ENCODE measurements around the gene RBM19. TPM values are rescaled to one million over a fixed set of nuclear protein-coding genes. Genes with fewer than 3 reads are reported as not detected.

Gene RBM19
- total and polyA plus RNA-seq, 4 donors: 17.9 to 33.6 (median 21.9) TPM

GRCh38 chr12:113923251-113923650 is 42.9 kb downstream of the RBM19 start:
- no peaks in the 10 kb centered on the region for H3K27me3 ChIP-seq (ENCODE audit: control insufficient read depth in 3 of 3, insufficient read depth in 3 of 3, low read length in 2 of 3)
- no peak overlapping the region for H3K27ac ChIP-seq (ENCODE audit: low read depth in 1 of 2, low read length in 1 of 2)
- no peak overlapping the region for H3K9ac ChIP-seq (ENCODE audit: insufficient read depth in 1 of 2, low read length in 2 of 2)
- H3K4me3 ChIP-seq: no peak overlapping the region
- H3K4me1 ChIP-seq (ENCODE audit: control insufficient read depth in 5 of 5, insufficient read depth in 5 of 5, low read length in 5 of 5): no peaks in the 10 kb centered on the region
- WGBS, 2 donors: 96 to 98% methylated on average over 5 of the region's 5 CpGs
- DNase-seq (no peak), ATAC-seq (ENCODE audit: insufficient read depth, low FRiP score) (no peak)
- H3K9me3 ChIP-seq (ENCODE audit: control insufficient read depth in 4 of 4, insufficient read depth in 3 of 4, low read length in 3 of 4): no peaks in the 10 kb centered on the region
- H3K36me3 ChIP-seq (ENCODE audit: control insufficient read depth in 4 of 4, insufficient read depth in 4 of 4, low read length in 4 of 4): peaks cover 9 to 55% (median 24%) of the 10 kb centered on the region in 4 donors
- TF ChIP-seq, protein P1, sequence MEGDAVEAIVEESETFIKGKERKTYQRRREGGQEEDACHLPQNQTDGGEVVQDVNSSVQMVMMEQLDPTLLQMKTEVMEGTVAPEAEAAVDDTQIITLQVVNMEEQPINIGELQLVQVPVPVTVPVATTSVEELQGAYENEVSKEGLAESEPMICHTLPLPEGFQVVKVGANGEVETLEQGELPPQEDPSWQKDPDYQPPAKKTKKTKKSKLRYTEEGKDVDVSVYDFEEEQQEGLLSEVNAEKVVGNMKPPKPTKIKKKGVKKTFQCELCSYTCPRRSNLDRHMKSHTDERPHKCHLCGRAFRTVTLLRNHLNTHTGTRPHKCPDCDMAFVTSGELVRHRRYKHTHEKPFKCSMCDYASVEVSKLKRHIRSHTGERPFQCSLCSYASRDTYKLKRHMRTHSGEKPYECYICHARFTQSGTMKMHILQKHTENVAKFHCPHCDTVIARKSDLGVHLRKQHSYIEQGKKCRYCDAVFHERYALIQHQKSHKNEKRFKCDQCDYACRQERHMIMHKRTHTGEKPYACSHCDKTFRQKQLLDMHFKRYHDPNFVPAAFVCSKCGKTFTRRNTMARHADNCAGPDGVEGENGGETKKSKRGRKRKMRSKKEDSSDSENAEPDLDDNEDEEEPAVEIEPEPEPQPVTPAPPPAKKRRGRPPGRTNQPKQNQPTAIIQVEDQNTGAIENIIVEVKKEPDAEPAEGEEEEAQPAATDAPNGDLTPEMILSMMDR (IDR thresholded peaks at IDR 0.05; ENCODE audit: control extremely low read depth, extremely low read depth): no peak

DNA sequence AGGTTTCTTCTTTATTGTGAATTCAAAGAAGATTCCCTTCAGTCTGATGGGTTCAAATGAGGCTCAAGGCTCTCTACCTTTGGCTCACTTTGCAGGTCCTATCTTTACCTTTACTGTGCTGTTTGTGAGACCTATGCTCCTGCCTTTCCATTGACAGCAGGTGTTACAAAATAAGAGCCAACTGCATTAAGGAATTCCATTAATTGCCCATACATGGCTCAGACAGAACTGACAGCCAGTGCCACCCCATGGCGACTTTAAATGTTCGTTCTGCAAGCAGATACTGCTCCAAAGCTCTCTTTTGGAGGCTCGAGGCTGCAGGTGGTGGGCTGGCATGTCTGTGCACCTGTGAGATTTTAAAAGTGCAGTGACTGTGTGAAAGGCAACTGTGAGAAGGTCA is 44.7 kb downstream of the RBM19 start:
- DNase-seq (no peak), ATAC-seq (ENCODE audit: insufficient read depth, low FRiP score) (no peak)
- H3K27ac ChIP-seq (ENCODE audit: low read depth in 1 of 2, low read length in 1 of 2): no peak overlapping the region
- no peak overlapping the region for H3K4me3 ChIP-seq
- no peaks in the 10 kb centered on the region for H3K9me3 ChIP-seq (ENCODE audit: control insufficient read depth in 4 of 4, insufficient read depth in 3 of 4, low read length in 3 of 4)
- 86 to 87% methylated on average over 3 of the region's 3 CpGs for WGBS, 2 donors
- no peak overlapping the region for H3K9ac ChIP-seq (ENCODE audit: insufficient read depth in 1 of 2, low read length in 2 of 2)
- no peaks in the 10 kb centered on the region for H3K4me1 ChIP-seq (ENCODE audit: control insufficient read depth in 5 of 5, insufficient read depth in 5 of 5, low read length in 5 of 5)
- H3K36me3 ChIP-seq (ENCODE audit: control insufficient read depth in 4 of 4, insufficient read depth in 4 of 4, low read length in 4 of 4): peaks cover 6 to 59% (median 30%) of the 10 kb centered on the region in 4 donors
- TF ChIP-seq, protein P1 (IDR thresholded peaks at IDR 0.05; ENCODE audit: control extremely low read depth, extremely low read depth): no peak
- H3K27me3 ChIP-seq (ENCODE audit: control insufficient read depth in 3 of 3, insufficient read depth in 3 of 3, low read length in 2 of 3): no peaks in the 10 kb centered on the region

GRCh38 chr12:113919791-113920190 is 46.3 kb downstream of the RBM19 start:
- H3K36me3 ChIP-seq (ENCODE audit: control insufficient read depth in 4 of 4, insufficient read depth in 4 of 4, low read length in 4 of 4): peaks cover 6 to 55% (median 26%) of the 10 kb centered on the region in 4 donors
- H3K4me3 ChIP-seq: no peak overlapping the region
- H3K27me3 ChIP-seq (ENCODE audit: control insufficient read depth in 3 of 3, insufficient read depth in 3 of 3, low read length in 2 of 3): no peaks in the 10 kb centered on the region
- ATAC-seq (ENCODE audit: insufficient read depth, low FRiP score) (no peak), DNase-seq (no peak)
- H3K9me3 ChIP-seq (ENCODE audit: control insufficient read depth in 4 of 4, insufficient read depth in 3 of 4, low read length in 3 of 4): no peaks in the 10 kb centered on the region
- H3K4me1 ChIP-seq (ENCODE audit: control insufficient read depth in 5 of 5, insufficient read depth in 5 of 5, low read length in 5 of 5): no peaks in the 10 kb centered on the region
- H3K9ac ChIP-seq (ENCODE audit: insufficient read depth in 1 of 2, low read length in 2 of 2): no peak overlapping the region
- WGBS, 2 donors: 90 to 93% methylated on average over 5 of the region's 5 CpGs
- H3K27ac ChIP-seq (ENCODE audit: low read depth in 1 of 2, low read length in 1 of 2): no peak overlapping the region
- TF ChIP-seq, protein P1 (IDR thresholded peaks at IDR 0.05; ENCODE audit: control extremely low read depth, extremely low read depth): no peak

DNA sequence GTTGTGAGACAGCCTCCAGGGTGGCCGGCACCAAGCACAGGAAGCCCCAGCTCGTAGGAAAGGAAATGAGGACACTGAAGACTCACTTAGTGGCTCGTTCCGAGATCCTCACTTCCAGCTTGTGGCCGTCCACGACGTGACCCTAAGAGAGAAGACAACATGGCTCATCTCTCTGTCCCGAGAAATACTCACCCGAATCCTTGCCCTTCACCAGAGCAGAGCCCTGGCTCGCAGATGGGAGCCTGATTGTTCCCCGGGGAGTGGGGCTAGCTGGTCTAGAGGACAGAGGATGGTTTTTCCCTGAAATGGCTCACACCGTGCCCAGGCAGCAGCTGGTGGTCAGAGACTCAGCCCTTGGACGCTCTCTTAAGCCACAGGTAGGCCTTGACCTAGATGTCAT is 47.8 kb downstream of the RBM19 start:
- Histone ChIP-seq H3K36me3 (ENCODE audit: control insufficient read depth in 4 of 4, insufficient read depth in 4 of 4, low read length in 4 of 4) (peaks cover 2 to 53% (median 17%) of the 10 kb centered on the region in 4 donors), H3K27me3 (ENCODE audit: control insufficient read depth in 3 of 3, insufficient read depth in 3 of 3, low read length in 2 of 3) (no peaks in the 10 kb centered on the region), H3K9me3 (ENCODE audit: control insufficient read depth in 4 of 4, insufficient read depth in 3 of 4, low read length in 3 of 4) (no peaks in the 10 kb centered on the region), H3K27ac (ENCODE audit: low read depth in 1 of 2, low read length in 1 of 2) (no peak overlapping the region), H3K4me3 (no peak overlapping the region), H3K9ac (ENCODE audit: insufficient read depth in 1 of 2, low read length in 2 of 2) (no peak overlapping the region), H3K4me1 (ENCODE audit: control insufficient read depth in 5 of 5, insufficient read depth in 5 of 5, low read length in 5 of 5) (no peaks in the 10 kb centered on the region)
- ATAC-seq (ENCODE audit: insufficient read depth, low FRiP score): no peak
- DNase-seq: no peak
- TF ChIP-seq, protein P1 (IDR thresholded peaks at IDR 0.05; ENCODE audit: control extremely low read depth, extremely low read depth): no peak
- 64 to 90% methylated on average over 13 of the region's 13 CpGs for WGBS, 2 donors

Measured in lung (tissue), 12 donors.